Heart right ventricle (tissue), 16 donors: ENCODE data around the gene TNNI2. TPM values are rescaled to one million over a fixed set of nuclear protein-coding genes. Genes with fewer than 3 reads are reported as not detected.

ENCODE experiments used
- ATAC-seq, 8 donors: fragments of 200-7000 bp; cut with Tn5 transposase; one replicate each; pipeline ENCODE4 v1.9.1; 2020; ENCODE audit warnings: mild to moderate bottlenecking in 8 of 8, moderate library complexity in 8 of 8, moderate number of reproducible peaks in 1 of 8
- DNase-seq, 2 donors: peaks; one replicate each; pipeline ENCODE4 v3.0.0-alpha.2; 2020
- H3K27ac ChIP-seq, 10 donors: fragments of 200-600 bp; sonication (generic) in 2 of 10; one replicate each; pipeline versions ENCODE4 v1.5.0 to v1.8.0; 2020 to 2022; ENCODE audit warnings: mild to moderate bottlenecking in 3 of 10
- H3K27me3 ChIP-seq, 7 donors: fragments of 200-600 bp; one replicate each; pipeline ENCODE4 v1.8.0; 2021 to 2022; ENCODE audit warnings: mild to moderate bottlenecking in 2 of 7
- H3K36me3 ChIP-seq, 9 donors: fragments of 200-600 bp; sonication (generic) in 1 of 9; one replicate each; pipeline versions ENCODE4 v1.5.0 to v1.8.0; 2020 to 2022; ENCODE audit warnings: mild to moderate bottlenecking in 2 of 9
- H3K4me1 ChIP-seq, 9 donors: fragments of 200-600 bp; sonication (generic) in 1 of 9; one replicate each; pipeline versions ENCODE4 v1.5.0 to v1.8.0; 2020 to 2022; ENCODE audit warnings: mild to moderate bottlenecking in 4 of 9
- H3K4me3 ChIP-seq, 10 donors: fragments of 200-600 bp; sonication (generic) in 2 of 10; one replicate each; pipeline versions ENCODE4 v1.5.0 to v1.8.0; 2020 to 2022; ENCODE audit warnings: mild to moderate bottlenecking in 7 of 10, moderate library complexity in 2 of 10
- H3K9me3 ChIP-seq, 11 donors: fragments of 200-600 bp in 10 of 11; sonication (generic) in 2 of 11; one replicate each; pipeline versions ENCODE4 v1.5.0 to v1.8.0; 2013 to 2022; ENCODE audit warnings: mild to moderate bottlenecking in 2 of 11, control low read depth in 1 of 11, moderate library complexity in 1 of 11
- CTCF ChIP-seq, 9 donors: fragments of 200-600 bp; sonication (generic) in 2 of 9; IDR thresholded peaks; one replicate each; pipeline versions ENCODE4 v1.5.0 to v1.8.0; 2021 to 2022; ENCODE audit warnings: antibody characterized with exemption in 9 of 9, mild to moderate bottlenecking in 5 of 9, moderate library complexity in 1 of 9
- WGBS, 2 donors: extraction: QIAGEN DNeasy Blood & Tissue Kit; methylation state at CpG; one replicate each; pipeline ENCODE4 v1.1.7; 2013; ENCODE audit warnings: inconsistent platforms in 1 of 2; 5-methylcytosine and 5-hydroxymethylcytosine counted together
- intact Hi-C, 10 donors: fragments of 100-400 bp; cut with DNase I; formaldehyde crosslinking; loops; one replicate each; pipeline versions ENCODE4 v1.11.1 to v1.14.2; 2022
- polyA plus RNA-seq, 2 donors: library from polyadenylated mRNA; stranded (reverse); fragments of 200-250 nt; gene quantifications; one replicate each; pipeline ENCODE4 v1.2.3, GENCODE V29; 2013
- total RNA-seq, 10 donors: library from RNA; stranded (reverse); fragmentation: NEBNext Ultra II Directional in 3 of 10; extraction: Animal tissue kit (Norgen Biotek cat#: 25700) in 3 of 10; gene quantifications; one replicate each; pipeline versions ENCODE4 v1.2.1 to v1.2.4, GENCODE V29; 2021 to 2023
- donor health status: Arrhythmogenic right ventricular cardiomyopathy.
- donor health status: ischemic (EF 13 %, LVEDD 7.1; RV severe dilation, severe dysfunction).
- donor health status: healthy with polysubstance abuse.
- donor health status: DM: no; HTN: yes; CAD: no.
- donor health status: DM: no; HTN: no; CAD: no.
- donor health status: ischemic (EF 25% LVEDD 6.9; RV normal size, moderate dysfunction).
- donor health status: ischemic (EF 25% LVEDD 5.7; RV mildly dilated, moderate dysfunction).
- donor health status: healthy.
- donor health status: DM: yes; HTN: yes; CAD: no.
- donor health status: Ischemic cardiomyopathy.
- donor health status: ischemic (EF 35%, LVEDD 5.7; RV mildly dilated, moderate dysfunction).
- donor health status: nonischemic (EF 11% LVEDD 7.7; RV severe dilation, severe dysfunction).
- donor health status: DM: yes; HTN: yes; CAD: no.
- donor health status: PGD.
- donor health status: ischemic (EF 29% LVEDD 5.4; RV normal size, mild dysfunction).
- donor health status: nonischemic (EF 23%, LVEDD 6.1; RV moderate dilation, normal function).

Gene TNNI2
- total and polyA plus RNA-seq, 12 donors, result 0.36 to 1.2 (median 0.55) TPM; not detected in 7

GRCh38 chr11:1859004-1859403 is 20.2 kb downstream of the TNNI2 start:
- Histone ChIP-seq H3K9me3 (no peaks in the 10 kb centered on the region), H3K4me1 (peaks cover 8 to 43% (median 13%) of the 10 kb centered on the region in 9 donors), H3K36me3 (no peaks in the 10 kb centered on the region), H3K27ac (no peak overlapping the region), H3K4me3 (no peak overlapping the region), H3K27me3 (no peaks in the 10 kb centered on the region)
- intact Hi-C loops, result loop anchor here in 1 of 10 donors (10.0 kb wide), 1 partner anchor 866 kb away; no protein-coding TSS in a partner anchor
- TF ChIP-seq CTCF (IDR thresholded peaks at IDR 0.05), result no peak
- no peak for DNase-seq
- WGBS, 2 donors, result 89 to 90% methylated on average over 4 of the region's 4 CpGs
- ATAC-seq, result no peak

- intact Hi-C loops, result no loop called here
- H3K4me3 ChIP-seq, result no peak overlapping the region
Observed at GRCh38 chr11:1860108-1860507, 21.3 kb downstream of the TNNI2 start.

GRCh38 chr11:1861435-1862411 is 22.9 kb downstream of the TNNI2 start:
- no peaks in the 10 kb centered on the region for H3K9me3 ChIP-seq
- peaks cover 0 to 3% (median 0%) of the 10 kb centered on the region in 9 donors for H3K36me3 ChIP-seq
- TF ChIP-seq CTCF (IDR thresholded peaks at IDR 0.05), result no peak
- intact Hi-C loops, result loop anchor here in 1 of 10 donors (2.0 kb wide), 1 partner anchor 19 kb away; no protein-coding TSS in a partner anchor
- H3K27ac ChIP-seq, result no peak overlapping the region
- ATAC-seq, result no peak
- peaks cover 15 to 44% (median 27%) of the 10 kb centered on the region in 9 donors for H3K4me1 ChIP-seq
- 97 to 99% methylated on average over 4 of the region's 4 CpGs for WGBS, 2 donors
- no peak for DNase-seq
- no peak overlapping the region for H3K4me3 ChIP-seq
- no peaks in the 10 kb centered on the region for H3K27me3 ChIP-seq

More at GRCh38 chr11:1860108-1860507, 21.3 kb downstream of the TNNI2 start:
- DNase-seq (no peak), ATAC-seq (no peak)
- no peaks in the 10 kb centered on the region for H3K9me3 ChIP-seq
- no peaks in the 10 kb centered on the region for H3K27me3 ChIP-seq
- peaks cover 13 to 46% (median 24%) of the 10 kb centered on the region in 9 donors for H3K4me1 ChIP-seq
- no peak overlapping the region for H3K27ac ChIP-seq
- H3K36me3 ChIP-seq, result no peaks in the 10 kb centered on the region
- whole genome bisulfite sequencing, 2 donors, result 93 to 97% methylated on average over 1 of the region's 1 CpG
- no peak for TF ChIP-seq CTCF (IDR thresholded peaks at IDR 0.05)

- 79 to 87% methylated on average over 14 of the region's 14 CpGs for WGBS, 2 donors
- TF ChIP-seq CTCF (IDR thresholded peaks at IDR 0.05), result no peak
- Histone ChIP-seq H3K27ac (peak overlapping the region in 9 of 10 donors; percentile 55 to 90 (median 84)), H3K4me3 (peak overlapping the region in 2 of 10 donors; percentile 54 to 56), H3K9me3 (no peaks in the 10 kb centered on the region), H3K27me3 (no peaks in the 10 kb centered on the region), H3K4me1 (peaks cover 15 to 49% (median 27%) of the 10 kb centered on the region in 9 donors), H3K36me3 (peaks cover 0 to 4% (median 0%) of the 10 kb centered on the region in 9 donors)
- peak in 1 of 2 donors; percentile 17 for DNase-seq
- intact Hi-C loops, result loop anchor here in 1 of 10 donors (2.0 kb wide), 1 partner anchor 20 kb away; no protein-coding TSS in a partner anchor
- ATAC-seq, result peak in 4 of 8 donors; percentile 0 to 6 (median 1)
Observed at GRCh38 chr11:1862588-1863351, 24.0 kb downstream of the TNNI2 start.
